Measurements from ENCODE around the gene KCNQ1OT1. TPM values are rescaled to one million over a fixed set of nuclear protein-coding genes. Genes with fewer than 3 reads are reported as not detected.

The KCNQ1OT1 gene
- total RNA-seq, 1 experiment from 2014 or later, result 1.2 TPM

DNA sequence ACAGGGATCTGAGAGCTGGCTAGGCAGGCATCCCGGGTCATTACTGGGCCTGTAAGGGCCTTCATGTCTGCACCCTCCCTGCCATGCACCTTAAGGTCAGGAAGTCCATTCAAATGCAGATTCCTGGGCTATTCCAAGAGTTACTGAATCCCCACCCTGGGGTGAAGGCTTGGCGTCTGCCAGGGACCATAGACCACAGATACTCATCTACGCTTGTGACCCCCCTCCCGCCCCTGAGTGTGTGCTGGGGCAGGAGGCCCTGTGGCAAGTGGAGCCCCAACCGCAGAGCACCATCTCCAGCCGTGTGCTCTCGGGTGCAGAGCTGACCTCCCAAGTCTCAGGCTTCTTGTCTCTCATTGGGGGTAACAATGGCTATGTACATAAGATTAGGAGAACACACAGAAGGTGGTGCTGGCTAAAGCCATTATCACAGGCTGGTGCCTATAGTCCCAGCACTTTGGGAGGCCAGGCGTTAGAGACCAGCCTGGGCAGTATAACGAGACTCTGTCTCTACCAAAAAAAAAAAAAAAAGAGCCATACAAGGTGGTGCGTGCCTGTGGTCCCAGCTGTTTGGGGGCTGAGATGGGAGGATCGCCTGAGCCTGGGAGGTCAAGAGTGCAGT, 19.1 kb upstream of the KCNQ1OT1 start:
- no peak for DNase-seq
- no peak overlapping the region for H2BK5ac ChIP-seq (ENCODE audit: insufficient read length, low read length)
- H3K23me2 ChIP-seq (ENCODE audit: insufficient read length, low read depth, low read length, poor library complexity, severe bottlenecking), result no peaks in the 10 kb centered on the region
- Mint-ChIP-seq H3K4me3 (peak overlapping the region in 1 of 2 experiments; percentile 6; a peak in 3 of 5 replicates), H3K27me3 (ENCODE audit: low read depth) (peaks cover 100% of the 10 kb centered on the region), H3K36me3 (ENCODE audit: insufficient read depth in 1 of 3, low read depth in 3 of 3) (no peaks in the 10 kb centered on the region), H3K27ac (no peak overlapping the region), H3K4me1 (peaks cover 44 to 46% of the 10 kb centered on the region in 2 experiments), H3K9me3 (no peaks in the 10 kb centered on the region; a peak in 1 of 5 replicates)
- no peak overlapping the region for H3K4me2 ChIP-seq (ENCODE audit: insufficient read depth, insufficient read length, low read length)
- no peak overlapping the region for H3K4ac ChIP-seq (ENCODE audit: low read depth, low read length)
- no peak overlapping the region for H3K9ac ChIP-seq (ENCODE audit: extremely low read depth, insufficient read length, low read length)
- no peak overlapping the region for H3K14ac ChIP-seq (ENCODE audit: insufficient read depth, low read length)
- no peaks in the 10 kb centered on the region for H4K20me1 ChIP-seq (ENCODE audit: control insufficient read depth, insufficient read depth, insufficient read length)
- peaks cover 17% of the 10 kb centered on the region; the same call in 1 of the 2 replicates for H3K27me3 ChIP-seq (ENCODE audit: insufficient read depth, low read length)
- H2AK5ac ChIP-seq (ENCODE audit: insufficient read length, low read length), result no peak overlapping the region
- no peak overlapping the region for H4K91ac ChIP-seq (ENCODE audit: insufficient read length, low read depth, low read length)
- peaks cover 5% of the 10 kb centered on the region; the same call in 1 of the 2 replicates for H3K4me1 ChIP-seq (ENCODE audit: insufficient read depth, low read length)
- WGBS (ENCODE audit: extremely low coverage, insufficient read length, low lambda C conversion rate), result no CpG with 5 or more reads among the region's 11 CpGs
- H3T11ph ChIP-seq (ENCODE audit: low read length), result no peak overlapping the region
- H2BK120ac ChIP-seq (ENCODE audit: low read depth, low read length, poor library complexity, severe bottlenecking), result no peak overlapping the region
- H2BK15ac ChIP-seq (ENCODE audit: low read depth, low read length), result no peak overlapping the region
- H3K18ac ChIP-seq (ENCODE audit: insufficient read length, low read depth, low read length), result no peak overlapping the region
- no peak overlapping the region for H2AFZ ChIP-seq (ENCODE audit: low read length)
- no peak overlapping the region for H3K56ac ChIP-seq (ENCODE audit: insufficient read length, low read depth, low read length)
- H3K79me2 ChIP-seq (ENCODE audit: insufficient read depth, low read length), result no peaks in the 10 kb centered on the region
- H2BK20ac ChIP-seq (ENCODE audit: low read depth, low read length, poor library complexity, severe bottlenecking), result no peak overlapping the region
- no peak overlapping the region for H3K23ac ChIP-seq (ENCODE audit: insufficient read length, low read depth, low read length)
- TF ChIP-seq, protein P1, sequence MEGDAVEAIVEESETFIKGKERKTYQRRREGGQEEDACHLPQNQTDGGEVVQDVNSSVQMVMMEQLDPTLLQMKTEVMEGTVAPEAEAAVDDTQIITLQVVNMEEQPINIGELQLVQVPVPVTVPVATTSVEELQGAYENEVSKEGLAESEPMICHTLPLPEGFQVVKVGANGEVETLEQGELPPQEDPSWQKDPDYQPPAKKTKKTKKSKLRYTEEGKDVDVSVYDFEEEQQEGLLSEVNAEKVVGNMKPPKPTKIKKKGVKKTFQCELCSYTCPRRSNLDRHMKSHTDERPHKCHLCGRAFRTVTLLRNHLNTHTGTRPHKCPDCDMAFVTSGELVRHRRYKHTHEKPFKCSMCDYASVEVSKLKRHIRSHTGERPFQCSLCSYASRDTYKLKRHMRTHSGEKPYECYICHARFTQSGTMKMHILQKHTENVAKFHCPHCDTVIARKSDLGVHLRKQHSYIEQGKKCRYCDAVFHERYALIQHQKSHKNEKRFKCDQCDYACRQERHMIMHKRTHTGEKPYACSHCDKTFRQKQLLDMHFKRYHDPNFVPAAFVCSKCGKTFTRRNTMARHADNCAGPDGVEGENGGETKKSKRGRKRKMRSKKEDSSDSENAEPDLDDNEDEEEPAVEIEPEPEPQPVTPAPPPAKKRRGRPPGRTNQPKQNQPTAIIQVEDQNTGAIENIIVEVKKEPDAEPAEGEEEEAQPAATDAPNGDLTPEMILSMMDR (conservative IDR thresholded peaks at IDR 0.05), result no peak
- H3K9me3 ChIP-seq (ENCODE audit: control insufficient read depth, low read depth, low read length), result no peaks in the 10 kb centered on the region
- H2BK12ac ChIP-seq (ENCODE audit: insufficient read length, low read depth, low read length), result no peak overlapping the region
- no peak overlapping the region for H4K8ac ChIP-seq (replicated peaks; ENCODE audit: insufficient read length, low read depth, low read length)
- H3K79me1 ChIP-seq (ENCODE audit: insufficient read depth, low read depth, low read length, poor library complexity, severe bottlenecking), result no peaks in the 10 kb centered on the region
- no peak overlapping the region for H4K5ac ChIP-seq (ENCODE audit: insufficient read length, low read depth, low read length)
- no peak overlapping the region for H3K27ac ChIP-seq (ENCODE audit: insufficient read length, low read depth, low read length)
